HG03175 (cell line): ENCODE results near the gene COA5.

Source experiments
- ATAC-seq: cut with Tn5 transposase; IDR thresholded peaks from one replicate; pipeline ENCODE4 v1.9.1; 2021; ENCODE audit warnings: mild to moderate bottlenecking, moderate library complexity; ENCODE audit not compliant: unreplicated experiment

Gene COA5

GRCh38 chr2:98573426-98573825 is 34.9 kb downstream of the COA5 start:
- no peak for ATAC-seq

GRCh38 chr2:98572676-98573075 is 35.6 kb downstream of the COA5 start:
- ATAC-seq = no peak

GRCh38 chr2:98572211-98572610 is 36.1 kb downstream of the COA5 start:
- ATAC-seq = no peak

- ATAC-seq = no peak
Measured at GRCh38 chr2:98571796-98572195, 36.5 kb downstream of the COA5 start.

- ATAC-seq = no peak
Measured at GRCh38 chr2:98571121-98571701, 37.1 kb downstream of the COA5 start.

- no peak for ATAC-seq
Measured at GRCh38 chr2:98570356-98570755, 38.0 kb downstream of the COA5 start.

- no peak for ATAC-seq
Measured at GRCh38 chr2:98569915-98570314, 38.4 kb downstream of the COA5 start.

- ATAC-seq = no peak
Measured at GRCh38 chr2:98569197-98569793, 39.0 kb downstream of the COA5 start.

- ATAC-seq = no peak
Measured at GRCh38 chr2:98568161-98568956, 40.0 kb downstream of the COA5 start.

GRCh38 chr2:98565941-98566340 is 42.4 kb downstream of the COA5 start:
- no peak for ATAC-seq

- ATAC-seq = no peak
Measured at GRCh38 chr2:98565286-98565860, 42.9 kb downstream of the COA5 start.

GRCh38 chr2:98564541-98565132 is 43.7 kb downstream of the COA5 start:
- no peak for ATAC-seq

GRCh38 chr2:98563394-98563793 is 44.9 kb downstream of the COA5 start:
- no peak for ATAC-seq

GRCh38 chr2:98561902-98562695 is 46.2 kb downstream of the COA5 start:
- ATAC-seq = no peak

- no peak for ATAC-seq
Measured at GRCh38 chr2:98561018-98561417, 47.3 kb downstream of the COA5 start.

- ATAC-seq = no peak
Measured at GRCh38 chr2:98560256-98560771, 48.0 kb downstream of the COA5 start.

- no peak for ATAC-seq
Measured at GRCh38 chr2:98559581-98559980, 48.7 kb downstream of the COA5 start.

GRCh38 chr2:98558852-98559530 is 49.3 kb downstream of the COA5 start:
- ATAC-seq = no peak

- ATAC-seq = peak; percentile 86
Measured at GRCh38 chr2:98556344-98557033, 51.8 kb downstream of the COA5 start.
